H1 (cell line): Measurements from ENCODE around the gene RIPOR2. TPM values are rescaled to one million over a fixed set of nuclear protein-coding genes. Genes with fewer than 3 reads are reported as not detected.

ENCODE experiments used
- CTCF ChIA-PET: fragments of 300-600 bp; sonication (Branson Sonifier 250); formaldehyde crosslinking; loops from one replicate; lab custom pipeline; 2021; ENCODE audit not compliant: partially characterized antibody; lab: Charles Lee
- POLR2A ChIA-PET: fragments of 300-600 bp; sonication (Branson Sonifier 250); formaldehyde crosslinking; loops from one replicate; lab custom pipeline; 2021; ENCODE audit warnings: inconsistent platforms; ENCODE audit not compliant: partially characterized antibody; lab: Charles Lee
- DNase-seq, 2 experiments: peaks; one replicate each; pipeline versions ENCODE4 v3.0.0 to v3.0.0-alpha.2; 2010 to 2022; ENCODE audit warnings: low spot score in 2 of 2, low read depth in 1 of 2, mixed read lengths in 1 of 2
- FAIRE-seq: peaks from 2 replicates; lab custom pipeline; 2011; peaks lifted over from hg19 to GRCh38; lab: Jason Lieb, UNC
- H2AFZ ChIP-seq: 2 replicates; pipeline ENCODE4 v1.8.1; 2012; ENCODE audit warnings: low read length, inconsistent platforms
- H2AK5ac ChIP-seq: 2 replicates; pipeline ENCODE4 v1.6.1; 2013; ENCODE audit warnings: low read depth, low read length
- H2BK120ac ChIP-seq: replicated peaks from 2 replicates; pipeline ENCODE3; 2013; ENCODE audit warnings: low read depth, low read length, inconsistent platforms
- H2BK12ac ChIP-seq: 2 replicates; pipeline ENCODE4 v1.6.1; 2013; ENCODE audit warnings: low read depth, low read length
- H2BK15ac ChIP-seq: 2 replicates; pipeline ENCODE4 v1.6.1; 2013; ENCODE audit warnings: low read length
- H2BK20ac ChIP-seq: 2 replicates; pipeline ENCODE4 v1.6.1; 2013; ENCODE audit warnings: low read length
- H2BK5ac ChIP-seq: 2 replicates; pipeline ENCODE4 v1.6.1; 2013; ENCODE audit warnings: low read depth, low read length
- H3K14ac ChIP-seq: 2 replicates; pipeline ENCODE4 v1.6.1; 2013; ENCODE audit warnings: inconsistent platforms; ENCODE audit not compliant: insufficient read length
- H3K18ac ChIP-seq: 2 replicates; pipeline ENCODE4 v1.6.1; 2013; ENCODE audit warnings: low read length; ENCODE audit errors: extremely low read depth
- H3K23ac ChIP-seq: 2 replicates; pipeline ENCODE4 v1.6.1; 2013; ENCODE audit warnings: inconsistent platforms; ENCODE audit not compliant: insufficient read length
- H3K23me2 ChIP-seq: 2 replicates; pipeline ENCODE4 v1.6.1; 2013; ENCODE audit warnings: low read depth, low read length
- H3K27ac ChIP-seq: 2 replicates; pipeline ENCODE4 v1.6.1; 2011; ENCODE audit warnings: low read depth, low read length, inconsistent platforms
- H3K27me3 ChIP-seq, 4 experiments: replicated peaks in 1 of 4; 1 replicate in 1 of 4; 2 replicates in 3 of 4; pipeline versions ENCODE4 v1.6.1 to v1.8.1; 2011 to 2013; ENCODE audit warnings: low read length in 3 of 4, mild to moderate bottlenecking in 3 of 4, inconsistent platforms in 2 of 4, mixed read lengths in 2 of 4, moderate library complexity in 1 of 4; ENCODE audit not compliant: control insufficient read depth in 3 of 4, insufficient read depth in 3 of 4; ENCODE audit errors: extremely low read depth in 1 of 4
- H3K36me3 ChIP-seq, 4 experiments: 2 replicates each; pipeline versions ENCODE4 v1.6.1 to v1.8.1; 2011 to 2013; ENCODE audit warnings: mild to moderate bottlenecking in 4 of 4, low read length in 3 of 4, moderate library complexity in 2 of 4, control low read depth in 1 of 4, inconsistent platforms in 1 of 4; ENCODE audit not compliant: insufficient read depth in 4 of 4, control insufficient read depth in 2 of 4
- H3K4ac ChIP-seq: replicated peaks from 2 replicates; pipeline ENCODE3; 2013; ENCODE audit warnings: low read length, low read depth, mixed read lengths, inconsistent platforms; ENCODE audit not compliant: insufficient read length
- H3K4me1 ChIP-seq, 4 experiments: replicated peaks in 1 of 4; 1 replicate in 1 of 4; 2 replicates in 3 of 4; pipeline versions ENCODE4 v1.6.1 to v1.8.1; 2011 to 2013; ENCODE audit warnings: low read length in 3 of 4, inconsistent platforms in 2 of 4, mixed read lengths in 1 of 4; ENCODE audit not compliant: insufficient read depth in 4 of 4, control insufficient read depth in 3 of 4
- H3K4me2 ChIP-seq, 2 experiments: 2 replicates each; pipeline versions ENCODE4 v1.6.1 to v1.8.1; 2011 to 2013; ENCODE audit warnings: low read depth in 2 of 2, low read length in 2 of 2, control low read depth in 1 of 2, inconsistent platforms in 1 of 2, mild to moderate bottlenecking in 1 of 2; ENCODE audit not compliant: insufficient read depth in 1 of 2
- H3K4me3 ChIP-seq, 4 experiments: fragments of 200-600, 300-600 bp in 1 of 4; sonication (generic), shearing (Covaris generic), sonication (Bioruptor Twin) in 1 of 4; 2 replicates each; pipeline versions ENCODE4 v1.5.1 to v1.8.1; 2011 to 2016; ENCODE audit warnings: low read length in 4 of 4, low read depth in 3 of 4, control low read depth in 2 of 4, inconsistent platforms in 2 of 4, mild to moderate bottlenecking in 2 of 4, mixed read lengths in 1 of 4, moderate library complexity in 1 of 4; ENCODE audit not compliant: insufficient read depth in 2 of 4; ENCODE audit errors: extremely low read depth in 1 of 4
- H3K56ac ChIP-seq: replicated peaks from 2 replicates; pipeline ENCODE3; 2013; ENCODE audit warnings: low read depth, mild to moderate bottlenecking, mixed read lengths, low read length, inconsistent platforms; ENCODE audit not compliant: insufficient read length
- H3K79me1 ChIP-seq: 2 replicates; pipeline ENCODE4 v1.6.1; 2013; ENCODE audit warnings: low read depth, low read length, control low read depth
- H3K79me2 ChIP-seq, 2 experiments: 2 replicates each; pipeline versions ENCODE4 v1.6.1 to v1.8.1; 2012 to 2013; ENCODE audit warnings: low read length in 2 of 2, mild to moderate bottlenecking in 2 of 2, inconsistent platforms in 1 of 2; ENCODE audit not compliant: insufficient read depth in 2 of 2, control insufficient read depth in 1 of 2
- H3K9ac ChIP-seq, 4 experiments: replicated peaks in 1 of 4; 1 replicate in 1 of 4; 2 replicates in 3 of 4; pipeline versions ENCODE4 v1.6.1 to v1.8.1; 2011 to 2013; ENCODE audit warnings: low read depth in 3 of 4, low read length in 3 of 4, control low read depth in 2 of 4, mild to moderate bottlenecking in 2 of 4, moderate library complexity in 2 of 4, inconsistent platforms in 1 of 4; ENCODE audit errors: extremely low read depth in 1 of 4
- H3K9me3 ChIP-seq, 2 experiments: 2 replicates each; pipeline versions ENCODE4 v1.6.1 to v1.8.1; 2012 to 2013; ENCODE audit warnings: mild to moderate bottlenecking in 2 of 2, moderate library complexity in 2 of 2, control low read depth in 1 of 2, inconsistent platforms in 1 of 2, low read depth in 1 of 2, low read length in 1 of 2, mixed read lengths in 1 of 2; ENCODE audit not compliant: insufficient read depth in 2 of 2
- H4K20me1 ChIP-seq, 2 experiments: replicated peaks in 1 of 2; 2 replicates each; pipeline versions ENCODE3 to v1.8.1; 2011 to 2013; ENCODE audit warnings: inconsistent platforms in 2 of 2, low read length in 2 of 2, mild to moderate bottlenecking in 1 of 2; ENCODE audit not compliant: insufficient read depth in 2 of 2, control insufficient read depth in 1 of 2
- H4K5ac ChIP-seq: 2 replicates; pipeline ENCODE4 v1.6.1; 2013; ENCODE audit warnings: low read length, low read depth, mixed read lengths, inconsistent platforms; ENCODE audit not compliant: insufficient read length
- H4K8ac ChIP-seq: 2 replicates; pipeline ENCODE4 v1.8.0; 2013; ENCODE audit warnings: mild to moderate bottlenecking, moderate library complexity, low read length, inconsistent platforms; ENCODE audit not compliant: insufficient read depth; ENCODE audit errors: extremely low read depth
- H4K91ac ChIP-seq: replicated peaks from 2 replicates; pipeline ENCODE3; 2013; ENCODE audit warnings: low read length, mixed read lengths, inconsistent platforms; ENCODE audit not compliant: insufficient read length
- POU5F1 ChIP-seq: IDR thresholded peaks from 2 replicates; pipeline ENCODE4 v1.6.1; 2011; ENCODE audit warnings: low read depth, mild to moderate bottlenecking, low read length, moderate library complexity
- RBBP5 ChIP-seq: IDR thresholded peaks from 2 replicates; pipeline ENCODE4 v1.7.1; 2012; ENCODE audit warnings: low read depth, mild to moderate bottlenecking, inconsistent platforms, low read length, moderate library complexity, borderline replicate concordance
- SP4 ChIP-seq: IDR thresholded peaks from 2 replicates; pipeline ENCODE4 v1.6.1; 2012; ENCODE audit warnings: low read length, inconsistent platforms
- TAF7 ChIP-seq: optimal IDR thresholded peaks from 2 replicates; pipeline ENCODE3; 2011; ENCODE audit warnings: low read depth, mild to moderate bottlenecking, inconsistent platforms, low read length, moderate library complexity, borderline replicate concordance
- WGBS, 2 experiments: shearing (Covaris generic) in 1 of 2; methylation state at CpG; one replicate each; pipeline versions ENCODE4 v1.1.6 to v1.1.7; 2013 to 2015; ENCODE audit warnings: low lambda C conversion rate in 2 of 2, mixed read lengths in 2 of 2, inconsistent platforms in 1 of 2, low coverage in 1 of 2, missing lambda C conversion rate in 1 of 2; ENCODE audit not compliant: insufficient replicate concordance in 2 of 2, insufficient coverage in 1 of 2, insufficient read length in 1 of 2; ENCODE audit errors: extremely low coverage in 1 of 2, missing lambda C conversion rate in 1 of 2; 5-methylcytosine and 5-hydroxymethylcytosine counted together
- polyA plus RNA-seq, 7 experiments: library from polyadenylated mRNA; depleted of rRNA in 3 of 7; stranded (reverse) in 5 of 7; unstranded in 2 of 7; fragments of >200 nt in 5 of 7; fragments of 200-250 nt in 2 of 7; gene quantifications; 1 replicate in 5 of 7; 2 replicates in 1 of 7; 4 replicates in 1 of 7; pipeline versions ENCODE4 v1.2.1 to v1.2.3, GENCODE V29; 2011 to 2013; ENCODE audit warnings: missing spikeins in 2 of 7, mixed read lengths in 2 of 7
- total RNA-seq: library from RNA; stranded (reverse); fragmentation: NEBNext Ultra II Directional; extraction: Animal tissue kit (Norgen Biotek cat#: 25700); gene quantifications from 2 replicates; pipeline ENCODE4 v1.2.1, GENCODE V29; 2021

RIPOR2 gene
- total and polyA plus RNA-seq, 2 of the 8 experiments (the other 6 are each of a cell fraction or from before 2014, with no cell fraction given) = 16.7 to 45.6 TPM

DNA sequence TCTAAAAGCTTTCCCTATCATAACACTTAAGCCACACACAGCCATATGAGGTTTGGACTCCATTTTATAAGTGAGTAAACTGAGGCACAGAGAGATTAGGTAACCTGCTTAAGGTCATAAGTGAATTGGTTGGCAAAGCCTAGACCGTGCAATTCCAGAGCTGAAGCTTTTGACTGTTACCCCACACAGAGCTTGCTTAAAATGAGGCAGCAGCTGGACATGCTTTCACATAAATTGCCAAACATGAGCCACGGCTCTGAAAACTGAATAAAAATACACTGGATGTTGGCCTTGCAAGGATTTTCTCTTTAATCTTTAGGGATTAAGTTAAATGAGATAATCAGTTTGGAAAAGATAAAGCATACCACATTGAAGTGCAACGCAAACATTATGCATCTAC is 2.5 kb downstream of the RIPOR2 start:
- FAIRE-seq = no peak
- H3K9ac ChIP-seq = no peak overlapping the region
- no peak overlapping the region for H3K27ac ChIP-seq
- 0 out of 2 replicates have a peak overlapping the region, but pooled peaks have one; percentile 11 for H2BK12ac ChIP-seq
- no peak overlapping the region for H2BK5ac ChIP-seq
- no peaks in the 10 kb centered on the region for H3K23me2 ChIP-seq
- H2AK5ac ChIP-seq = no peak overlapping the region
- DNase-seq = no peak
- peaks cover 4 to 25% (median 19%) of the 10 kb centered on the region in 4 experiments; a peak in 6 of 7 replicates for H3K4me1 ChIP-seq
- no peak overlapping the region for H3K56ac ChIP-seq
- H2BK15ac ChIP-seq = no peak overlapping the region
- H3K27me3 ChIP-seq = no peaks in the 10 kb centered on the region; a peak in 1 of 7 replicates
- CTCF ChIA-PET = interaction anchor here (0.6 to 8.5 kb wide), 41 partner anchors 10 to 347 kb away, joined by 3 to 138 read pairs (median 10); no protein-coding TSS in a partner anchor
- no peak overlapping the region for H3K14ac ChIP-seq
- no peaks in the 10 kb centered on the region for H3K79me1 ChIP-seq
- H3K23ac ChIP-seq = no peak overlapping the region
- no peak overlapping the region for H2BK20ac ChIP-seq
- H3K4me2 ChIP-seq = peak overlapping the region; percentile 26 to 58; a peak in 3 of 4 replicates
- H3K9me3 ChIP-seq = no peaks in the 10 kb centered on the region
- no peak overlapping the region for H2AFZ ChIP-seq
- 81% methylated on average over 3 of the region's 3 CpGs; no CpG with 5 or more reads in 1 of the 2 experiments for WGBS, 2 experiments
- POLR2A ChIA-PET = interaction anchor here (1.2 to 2.1 kb wide), 4 partner anchors 12 to 49 kb away, joined by 3 to 8 read pairs (median 6); no protein-coding TSS in a partner anchor
- H3K4me3 ChIP-seq = peak overlapping the region in 1 of 4 experiments; percentile 53; a peak in 2 of 8 replicates
- no peak overlapping the region for H4K91ac ChIP-seq
- H3K36me3 ChIP-seq = no peaks in the 10 kb centered on the region
- no peak overlapping the region for H4K8ac ChIP-seq
- no peak overlapping the region for H4K5ac ChIP-seq
- peaks cover 0 to 67% of the 10 kb centered on the region in 2 experiments; a peak in 2 of 4 replicates for H3K79me2 ChIP-seq
- no peak overlapping the region for H2BK120ac ChIP-seq
- H4K20me1 ChIP-seq = no peaks in the 10 kb centered on the region
- no peak overlapping the region for H3K4ac ChIP-seq
- no peak overlapping the region for H3K18ac ChIP-seq
- no peak for TF ChIP-seq TAF7
- TF ChIP-seq RBBP5 = no peak
- no peak for TF ChIP-seq SP4
- no peak for TF ChIP-seq POU5F1
